ENCODE measurements around the gene MELK.

GRCh38 chr9:36550135-36550534, 22.6 kb upstream of the MELK start:
- TF ChIP-seq, protein P1, sequence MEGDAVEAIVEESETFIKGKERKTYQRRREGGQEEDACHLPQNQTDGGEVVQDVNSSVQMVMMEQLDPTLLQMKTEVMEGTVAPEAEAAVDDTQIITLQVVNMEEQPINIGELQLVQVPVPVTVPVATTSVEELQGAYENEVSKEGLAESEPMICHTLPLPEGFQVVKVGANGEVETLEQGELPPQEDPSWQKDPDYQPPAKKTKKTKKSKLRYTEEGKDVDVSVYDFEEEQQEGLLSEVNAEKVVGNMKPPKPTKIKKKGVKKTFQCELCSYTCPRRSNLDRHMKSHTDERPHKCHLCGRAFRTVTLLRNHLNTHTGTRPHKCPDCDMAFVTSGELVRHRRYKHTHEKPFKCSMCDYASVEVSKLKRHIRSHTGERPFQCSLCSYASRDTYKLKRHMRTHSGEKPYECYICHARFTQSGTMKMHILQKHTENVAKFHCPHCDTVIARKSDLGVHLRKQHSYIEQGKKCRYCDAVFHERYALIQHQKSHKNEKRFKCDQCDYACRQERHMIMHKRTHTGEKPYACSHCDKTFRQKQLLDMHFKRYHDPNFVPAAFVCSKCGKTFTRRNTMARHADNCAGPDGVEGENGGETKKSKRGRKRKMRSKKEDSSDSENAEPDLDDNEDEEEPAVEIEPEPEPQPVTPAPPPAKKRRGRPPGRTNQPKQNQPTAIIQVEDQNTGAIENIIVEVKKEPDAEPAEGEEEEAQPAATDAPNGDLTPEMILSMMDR (conservative IDR thresholded peaks at IDR 0.05; ENCODE audit: low read depth, low read length), result no peak
- TF ChIP-seq EZH2 (IDR thresholded peaks at IDR 0.05; ENCODE audit: borderline replicate concordance, low read depth, low read length, poor library complexity, severe bottlenecking), result no peak
